Measurements from ENCODE around the gene PRDM15. TPM values are rescaled to one million over a fixed set of nuclear protein-coding genes. Genes with fewer than 3 reads are reported as not detected.

PRDM15 gene
- total and polyA plus RNA-seq, 2 experiments from 2014 or later: 3.0 to 10.6 TPM

DNA sequence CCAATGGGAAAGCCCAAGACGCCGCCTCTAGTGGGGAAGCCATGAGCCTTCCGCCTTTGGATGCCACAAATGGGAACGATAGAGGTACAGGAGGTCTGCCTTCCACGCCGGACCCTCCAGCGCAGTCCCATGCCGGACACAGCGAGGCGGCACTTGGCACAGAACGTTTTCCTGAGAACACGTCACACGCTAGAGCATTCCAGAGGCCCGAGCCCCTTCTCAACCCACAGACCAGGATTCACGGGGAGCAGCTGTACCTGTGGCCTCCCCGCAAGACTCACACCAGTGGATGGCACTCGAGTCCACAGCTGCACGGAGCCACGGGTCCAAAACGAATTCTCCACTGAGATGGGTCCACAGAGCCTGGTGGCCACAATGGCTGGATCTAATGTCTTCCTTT is 80.8 kb downstream of the PRDM15 start (continued):
- TF ChIP-seq, protein P1, sequence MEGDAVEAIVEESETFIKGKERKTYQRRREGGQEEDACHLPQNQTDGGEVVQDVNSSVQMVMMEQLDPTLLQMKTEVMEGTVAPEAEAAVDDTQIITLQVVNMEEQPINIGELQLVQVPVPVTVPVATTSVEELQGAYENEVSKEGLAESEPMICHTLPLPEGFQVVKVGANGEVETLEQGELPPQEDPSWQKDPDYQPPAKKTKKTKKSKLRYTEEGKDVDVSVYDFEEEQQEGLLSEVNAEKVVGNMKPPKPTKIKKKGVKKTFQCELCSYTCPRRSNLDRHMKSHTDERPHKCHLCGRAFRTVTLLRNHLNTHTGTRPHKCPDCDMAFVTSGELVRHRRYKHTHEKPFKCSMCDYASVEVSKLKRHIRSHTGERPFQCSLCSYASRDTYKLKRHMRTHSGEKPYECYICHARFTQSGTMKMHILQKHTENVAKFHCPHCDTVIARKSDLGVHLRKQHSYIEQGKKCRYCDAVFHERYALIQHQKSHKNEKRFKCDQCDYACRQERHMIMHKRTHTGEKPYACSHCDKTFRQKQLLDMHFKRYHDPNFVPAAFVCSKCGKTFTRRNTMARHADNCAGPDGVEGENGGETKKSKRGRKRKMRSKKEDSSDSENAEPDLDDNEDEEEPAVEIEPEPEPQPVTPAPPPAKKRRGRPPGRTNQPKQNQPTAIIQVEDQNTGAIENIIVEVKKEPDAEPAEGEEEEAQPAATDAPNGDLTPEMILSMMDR (conservative IDR thresholded peaks at IDR 0.05; ENCODE audit: low read depth in 2 of 2): no peak
- TF ChIP-seq EZH2 (IDR thresholded peaks at IDR 0.05; ENCODE audit: low read depth, unreplicated experiment) (no peak), ZNF114 (CRISPR knock-in tag; IDR thresholded peaks at IDR 0.05) (no peak), STAT1 (IDR thresholded peaks at IDR 0.05; ENCODE audit: unreplicated experiment) (no peak), EZH2phosphoT487 (IDR thresholded peaks at IDR 0.05; ENCODE audit: unreplicated experiment) (no peak), ETS1 (IDR thresholded peaks at IDR 0.05) (no peak)
- TF ChIP-seq, protein P2, sequence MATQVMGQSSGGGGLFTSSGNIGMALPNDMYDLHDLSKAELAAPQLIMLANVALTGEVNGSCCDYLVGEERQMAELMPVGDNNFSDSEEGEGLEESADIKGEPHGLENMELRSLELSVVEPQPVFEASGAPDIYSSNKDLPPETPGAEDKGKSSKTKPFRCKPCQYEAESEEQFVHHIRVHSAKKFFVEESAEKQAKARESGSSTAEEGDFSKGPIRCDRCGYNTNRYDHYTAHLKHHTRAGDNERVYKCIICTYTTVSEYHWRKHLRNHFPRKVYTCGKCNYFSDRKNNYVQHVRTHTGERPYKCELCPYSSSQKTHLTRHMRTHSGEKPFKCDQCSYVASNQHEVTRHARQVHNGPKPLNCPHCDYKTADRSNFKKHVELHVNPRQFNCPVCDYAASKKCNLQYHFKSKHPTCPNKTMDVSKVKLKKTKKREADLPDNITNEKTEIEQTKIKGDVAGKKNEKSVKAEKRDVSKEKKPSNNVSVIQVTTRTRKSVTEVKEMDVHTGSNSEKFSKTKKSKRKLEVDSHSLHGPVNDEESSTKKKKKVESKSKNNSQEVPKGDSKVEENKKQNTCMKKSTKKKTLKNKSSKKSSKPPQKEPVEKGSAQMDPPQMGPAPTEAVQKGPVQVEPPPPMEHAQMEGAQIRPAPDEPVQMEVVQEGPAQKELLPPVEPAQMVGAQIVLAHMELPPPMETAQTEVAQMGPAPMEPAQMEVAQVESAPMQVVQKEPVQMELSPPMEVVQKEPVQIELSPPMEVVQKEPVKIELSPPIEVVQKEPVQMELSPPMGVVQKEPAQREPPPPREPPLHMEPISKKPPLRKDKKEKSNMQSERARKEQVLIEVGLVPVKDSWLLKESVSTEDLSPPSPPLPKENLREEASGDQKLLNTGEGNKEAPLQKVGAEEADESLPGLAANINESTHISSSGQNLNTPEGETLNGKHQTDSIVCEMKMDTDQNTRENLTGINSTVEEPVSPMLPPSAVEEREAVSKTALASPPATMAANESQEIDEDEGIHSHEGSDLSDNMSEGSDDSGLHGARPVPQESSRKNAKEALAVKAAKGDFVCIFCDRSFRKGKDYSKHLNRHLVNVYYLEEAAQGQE (IDR thresholded peaks at IDR 0.05; ENCODE audit: unreplicated experiment): no peak

GRCh38 chr21:41796476-41797080 is 82.6 kb downstream of the PRDM15 start:
- Mint-ChIP-seq H3K27ac (no peak overlapping the region), H3K4me1 (peaks cover 13% of the 10 kb centered on the region; the same call in 2 of the 3 replicates), H3K9me3 (peaks cover 26% of the 10 kb centered on the region), H3K36me3 (ENCODE audit: low read depth) (peaks cover 28% of the 10 kb centered on the region), H3K27me3 (ENCODE audit: insufficient read depth, low read depth, poor library complexity) (peaks cover 5% of the 10 kb centered on the region), H3K4me3 (no peak overlapping the region)
- H3F3A ChIP-seq (replicated peaks; ENCODE audit: low read depth): no peaks in the 10 kb centered on the region
- H3K4me3 ChIP-seq: no peak overlapping the region
- no peak overlapping the region for H3K27ac ChIP-seq (ENCODE audit: low read depth)
- TF ChIP-seq ZNF114 (CRISPR knock-in tag; IDR thresholded peaks at IDR 0.05): no peak
- TF ChIP-seq POLR2AphosphoS5 (IDR thresholded peaks at IDR 0.05; ENCODE audit: low read depth): no peak
- TF ChIP-seq STAT1 (IDR thresholded peaks at IDR 0.05; ENCODE audit: unreplicated experiment): no peak
- TF ChIP-seq ZNF331 (CRISPR knock-in tag; IDR thresholded peaks at IDR 0.05; ENCODE audit: low read depth): no peak
- TF ChIP-seq EZH2phosphoT487 (IDR thresholded peaks at IDR 0.05; ENCODE audit: unreplicated experiment): no peak
- no peak for TF ChIP-seq NANOG (IDR thresholded peaks at IDR 0.05; ENCODE audit: borderline replicate concordance)
- TF ChIP-seq CREB1 (CRISPR knock-in tag; IDR thresholded peaks at IDR 0.05; ENCODE audit: low read depth): no peak
- no peak for TF ChIP-seq ETS1 (IDR thresholded peaks at IDR 0.05)
- peaks cover 7% of the 10 kb centered on the region; the same call in 1 of the 2 replicates for H3K4me1 ChIP-seq (ENCODE audit: insufficient read depth)
- no peak for DNase-seq (ENCODE audit: low spot score)
- ATAC-seq: no peak; the same call in 2 of the 3 replicates
- no peak overlapping the region for H2AFZ ChIP-seq
- H3K4me2 ChIP-seq: no peak overlapping the region
- no peaks in the 10 kb centered on the region for H3K9me2 ChIP-seq (ENCODE audit: insufficient read depth)
- H3K36me3 ChIP-seq (ENCODE audit: insufficient read depth): peaks cover 4% of the 10 kb centered on the region; the same call in 1 of the 2 replicates
- H3K27me3 ChIP-seq (ENCODE audit: insufficient read depth): no peaks in the 10 kb centered on the region
- H3K79me2 ChIP-seq (replicated peaks; ENCODE audit: insufficient read depth): no peaks in the 10 kb centered on the region
- H4K20me1 ChIP-seq (replicated peaks; ENCODE audit: insufficient read depth): no peaks in the 10 kb centered on the region

Measured in GM23338 (cell line).